ENCODE data around the gene UVRAG.

GRCh38 chr11:75916882-75917281 is 101.9 kb downstream of the UVRAG start:
- no peak for TF ChIP-seq POLR2A (IDR thresholded peaks at IDR 0.05)
- TF ChIP-seq CTCF (IDR thresholded peaks at IDR 0.05): no peak
- no peak for TF ChIP-seq EP300 (IDR thresholded peaks at IDR 0.05)

Measured in tibial nerve (tissue), 4 donors.